ENCODE results near the gene FOXL3. TPM values are rescaled to one million over a fixed set of nuclear protein-coding genes. Genes with fewer than 3 reads are reported as not detected.

The FOXL3 gene
- total and polyA plus RNA-seq, 2 experiments from 2014 or later, result not detected

GRCh38 chr7:289209-289755 lies 688 bp upstream of the FOXL3 start:
- no peaks in the 10 kb centered on the region for H3K9me2 ChIP-seq (ENCODE audit: insufficient read depth)
- no peaks in the 10 kb centered on the region for H3K36me3 ChIP-seq (ENCODE audit: insufficient read depth)
- H3K4me3 Mint-ChIP-seq, result no peak overlapping the region
- H3K36me3 Mint-ChIP-seq (ENCODE audit: low read depth), result peaks cover 21% of the 10 kb centered on the region
- H3K4me2 ChIP-seq, result peak overlapping the region; percentile 90
- H3K27me3 ChIP-seq (ENCODE audit: insufficient read depth), result peaks cover 71% of the 10 kb centered on the region
- H2AFZ ChIP-seq, result peak overlapping the region; percentile 69
- no peaks in the 10 kb centered on the region; the same call in 1 of the 2 replicates for H3K4me1 ChIP-seq (ENCODE audit: insufficient read depth)
- DNase-seq (ENCODE audit: low spot score) (peak; percentile 59), ATAC-seq (no peak)
- TF ChIP-seq CREB1 (CRISPR knock-in tag; IDR thresholded peaks at IDR 0.05; ENCODE audit: low read depth), result no peak
- TF ChIP-seq EZH2 (IDR thresholded peaks at IDR 0.05; ENCODE audit: low read depth, unreplicated experiment), result peak; percentile 36
- H4K20me1 ChIP-seq (replicated peaks; ENCODE audit: insufficient read depth), result no peaks in the 10 kb centered on the region
- H3K27ac ChIP-seq (ENCODE audit: low read depth), result no peak overlapping the region
- peaks cover 4% of the 10 kb centered on the region for H3K27me3 Mint-ChIP-seq (ENCODE audit: insufficient read depth, low read depth, poor library complexity)
- no peak overlapping the region for H3K27ac Mint-ChIP-seq
- H3F3A ChIP-seq (replicated peaks; ENCODE audit: low read depth), result 0 out of 2 replicates have a peak, but pooled peaks cover 4% of the 10 kb centered on the region
- H3K79me2 ChIP-seq (replicated peaks; ENCODE audit: insufficient read depth), result no peaks in the 10 kb centered on the region
- peak overlapping the region; percentile 59 for H3K4me3 ChIP-seq
- H3K9me3 Mint-ChIP-seq, result peaks cover 62% of the 10 kb centered on the region
- H3K4me1 Mint-ChIP-seq, result no peaks in the 10 kb centered on the region

- H4K20me1 ChIP-seq (replicated peaks; ENCODE audit: insufficient read depth), result no peaks in the 10 kb centered on the region
- H3K4me2 ChIP-seq, result peak overlapping the region; percentile 90
- H3K27me3 ChIP-seq (ENCODE audit: insufficient read depth), result peaks cover 71% of the 10 kb centered on the region
- H3K4me1 ChIP-seq (ENCODE audit: insufficient read depth), result no peaks in the 10 kb centered on the region; the same call in 1 of the 2 replicates
- peak; percentile 42 for DNase-seq (ENCODE audit: low spot score)
- H3K4me1 Mint-ChIP-seq, result no peaks in the 10 kb centered on the region
- peaks cover 17% of the 10 kb centered on the region for H3K36me3 Mint-ChIP-seq (ENCODE audit: low read depth)
- peaks cover 3% of the 10 kb centered on the region for H3K27me3 Mint-ChIP-seq (ENCODE audit: insufficient read depth, low read depth, poor library complexity)
- no peaks in the 10 kb centered on the region for H3K36me3 ChIP-seq (ENCODE audit: insufficient read depth)
- no peak for TF ChIP-seq REST (IDR thresholded peaks at IDR 0.05; ENCODE audit: unreplicated experiment)
- TF ChIP-seq EZH2 (IDR thresholded peaks at IDR 0.05; ENCODE audit: low read depth, unreplicated experiment), result peak; percentile 49
- 0 out of 2 replicates have a peak, but pooled peaks cover 4% of the 10 kb centered on the region for H3F3A ChIP-seq (replicated peaks; ENCODE audit: low read depth)
- H3K27ac ChIP-seq (ENCODE audit: low read depth), result no peak overlapping the region
- H3K9me2 ChIP-seq (ENCODE audit: insufficient read depth), result no peaks in the 10 kb centered on the region
- no peak for ATAC-seq
- H3K4me3 ChIP-seq, result peak overlapping the region; percentile 59
- H3K4me3 Mint-ChIP-seq, result no peak overlapping the region
- no peaks in the 10 kb centered on the region for H3K79me2 ChIP-seq (replicated peaks; ENCODE audit: insufficient read depth)
- H3K27ac Mint-ChIP-seq, result no peak overlapping the region
- H3K9me3 Mint-ChIP-seq, result peaks cover 49% of the 10 kb centered on the region
- H2AFZ ChIP-seq, result peak overlapping the region; percentile 63; the same call in 1 of the 2 replicates
Measured at GRCh38 chr7:290554-291372, 793 bp downstream of the FOXL3 start.

Measured in GM23338 (cell line).